ENCODE data around the gene TUBB. TPM values are rescaled to one million over a fixed set of nuclear protein-coding genes. Genes with fewer than 3 reads are reported as not detected.

TUBB gene
- total RNA-seq, 1 donor from 2014 or later = 725 TPM

GRCh38 chr6:30707281-30707850, 12.8 kb upstream of the TUBB start:
- Mint-ChIP-seq H3K36me3 (ENCODE audit: unreplicated experiment) (peaks cover 55% of the 10 kb centered on the region), H3K4me1 (ENCODE audit: unreplicated experiment) (peaks cover 12% of the 10 kb centered on the region), H3K9me3 (ENCODE audit: unreplicated experiment) (no peaks in the 10 kb centered on the region), H3K4me3 (ENCODE audit: unreplicated experiment) (no peak overlapping the region), H3K27me3 (ENCODE audit: unreplicated experiment) (no peaks in the 10 kb centered on the region), H3K27ac (ENCODE audit: unreplicated experiment) (peak overlapping the region; percentile 42)
- TF ChIP-seq, protein P1, sequence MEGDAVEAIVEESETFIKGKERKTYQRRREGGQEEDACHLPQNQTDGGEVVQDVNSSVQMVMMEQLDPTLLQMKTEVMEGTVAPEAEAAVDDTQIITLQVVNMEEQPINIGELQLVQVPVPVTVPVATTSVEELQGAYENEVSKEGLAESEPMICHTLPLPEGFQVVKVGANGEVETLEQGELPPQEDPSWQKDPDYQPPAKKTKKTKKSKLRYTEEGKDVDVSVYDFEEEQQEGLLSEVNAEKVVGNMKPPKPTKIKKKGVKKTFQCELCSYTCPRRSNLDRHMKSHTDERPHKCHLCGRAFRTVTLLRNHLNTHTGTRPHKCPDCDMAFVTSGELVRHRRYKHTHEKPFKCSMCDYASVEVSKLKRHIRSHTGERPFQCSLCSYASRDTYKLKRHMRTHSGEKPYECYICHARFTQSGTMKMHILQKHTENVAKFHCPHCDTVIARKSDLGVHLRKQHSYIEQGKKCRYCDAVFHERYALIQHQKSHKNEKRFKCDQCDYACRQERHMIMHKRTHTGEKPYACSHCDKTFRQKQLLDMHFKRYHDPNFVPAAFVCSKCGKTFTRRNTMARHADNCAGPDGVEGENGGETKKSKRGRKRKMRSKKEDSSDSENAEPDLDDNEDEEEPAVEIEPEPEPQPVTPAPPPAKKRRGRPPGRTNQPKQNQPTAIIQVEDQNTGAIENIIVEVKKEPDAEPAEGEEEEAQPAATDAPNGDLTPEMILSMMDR (IDR thresholded peaks at IDR 0.05) = no peak
- DNase-seq (ENCODE audit: extremely low spot score, unreplicated experiment) = no peak

- H3K27ac Mint-ChIP-seq (ENCODE audit: unreplicated experiment) = no peak overlapping the region
- H3K4me3 Mint-ChIP-seq (ENCODE audit: unreplicated experiment) = no peak overlapping the region
- TF ChIP-seq, protein P1 (IDR thresholded peaks at IDR 0.05) = no peak
- no peak for DNase-seq (ENCODE audit: extremely low spot score, unreplicated experiment)
- no peaks in the 10 kb centered on the region for H3K27me3 Mint-ChIP-seq (ENCODE audit: unreplicated experiment)
- no peaks in the 10 kb centered on the region for H3K9me3 Mint-ChIP-seq (ENCODE audit: unreplicated experiment)
- peaks cover 55% of the 10 kb centered on the region for H3K36me3 Mint-ChIP-seq (ENCODE audit: unreplicated experiment)
- H3K4me1 Mint-ChIP-seq (ENCODE audit: unreplicated experiment) = peaks cover 12% of the 10 kb centered on the region
Observed at GRCh38 chr6:30709101-30709868, 10.9 kb upstream of the TUBB start.

GRCh38 chr6:30711758-30712380, 8.3 kb upstream of the TUBB start:
- Mint-ChIP-seq H3K27me3 (ENCODE audit: unreplicated experiment) (no peaks in the 10 kb centered on the region), H3K4me1 (ENCODE audit: unreplicated experiment) (peaks cover 20% of the 10 kb centered on the region), H3K9me3 (ENCODE audit: unreplicated experiment) (no peaks in the 10 kb centered on the region), H3K4me3 (ENCODE audit: unreplicated experiment) (no peak overlapping the region), H3K36me3 (ENCODE audit: unreplicated experiment) (peaks cover 46% of the 10 kb centered on the region), H3K27ac (ENCODE audit: unreplicated experiment) (no peak overlapping the region)
- TF ChIP-seq, protein P1 (IDR thresholded peaks at IDR 0.05) = no peak
- DNase-seq (ENCODE audit: extremely low spot score, unreplicated experiment) = no peak

DNA sequence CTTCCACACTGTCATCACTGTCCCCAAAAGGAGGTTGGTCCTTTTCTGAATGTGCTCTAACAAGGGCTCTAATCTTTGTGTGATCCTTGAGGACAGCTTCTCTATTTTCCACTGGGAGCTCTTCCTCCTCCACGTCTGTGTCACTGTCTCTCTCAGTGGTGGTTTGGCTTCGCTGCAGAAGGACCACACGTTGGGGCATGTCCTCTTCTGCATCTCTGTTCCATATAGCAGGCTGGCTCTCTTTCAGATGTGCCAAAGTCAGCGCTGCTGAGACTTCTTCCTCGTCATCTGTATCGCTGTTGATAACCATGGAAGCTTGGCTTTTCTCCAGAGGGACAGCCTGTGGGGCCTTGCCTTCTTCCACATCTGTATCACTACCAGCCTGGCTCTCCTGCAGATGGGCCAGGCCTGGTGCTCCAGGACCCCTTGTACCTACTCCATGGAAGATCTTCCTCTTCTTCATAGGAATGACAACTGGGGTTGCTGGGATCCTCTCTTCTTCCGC, 7.7 kb upstream of the TUBB start:
- H3K9me3 Mint-ChIP-seq (ENCODE audit: unreplicated experiment) = no peaks in the 10 kb centered on the region
- H3K36me3 Mint-ChIP-seq (ENCODE audit: unreplicated experiment) = peaks cover 43% of the 10 kb centered on the region
- no peak overlapping the region for H3K4me3 Mint-ChIP-seq (ENCODE audit: unreplicated experiment)
- TF ChIP-seq, protein P1 (IDR thresholded peaks at IDR 0.05) = no peak
- no peaks in the 10 kb centered on the region for H3K27me3 Mint-ChIP-seq (ENCODE audit: unreplicated experiment)
- H3K27ac Mint-ChIP-seq (ENCODE audit: unreplicated experiment) = no peak overlapping the region
- no peak for DNase-seq (ENCODE audit: extremely low spot score, unreplicated experiment)
- H3K4me1 Mint-ChIP-seq (ENCODE audit: unreplicated experiment) = peaks cover 21% of the 10 kb centered on the region

DNA sequence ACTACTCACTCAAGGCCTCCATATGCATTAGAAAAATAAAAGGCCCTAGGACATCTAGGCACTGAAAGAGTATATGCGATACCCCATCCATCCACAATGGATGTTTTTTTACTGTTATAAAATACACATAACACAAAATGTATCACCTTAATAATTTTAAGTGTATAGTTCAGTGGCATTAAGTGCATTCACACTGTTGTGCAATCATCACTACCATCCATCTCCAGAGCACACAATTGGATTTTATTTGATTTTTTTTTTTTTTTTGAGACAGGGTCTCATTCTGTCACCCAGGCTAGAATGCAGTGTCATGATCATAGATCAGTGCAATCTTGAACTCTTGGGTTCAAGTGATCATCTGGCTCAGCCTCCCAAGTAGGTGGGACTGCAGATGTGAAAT, 5.9 kb upstream of the TUBB start:
- TF ChIP-seq, protein P1 (IDR thresholded peaks at IDR 0.05) = no peak
- H3K4me1 Mint-ChIP-seq (ENCODE audit: unreplicated experiment) = peaks cover 26% of the 10 kb centered on the region

More for the DNA sequence above, 5.9 kb upstream of the TUBB start:
- no peak overlapping the region for H3K4me3 Mint-ChIP-seq (ENCODE audit: unreplicated experiment)
- no peak overlapping the region for H3K27ac Mint-ChIP-seq (ENCODE audit: unreplicated experiment)
- H3K27me3 Mint-ChIP-seq (ENCODE audit: unreplicated experiment) = no peaks in the 10 kb centered on the region
- no peaks in the 10 kb centered on the region for H3K9me3 Mint-ChIP-seq (ENCODE audit: unreplicated experiment)
- no peak for DNase-seq (ENCODE audit: extremely low spot score, unreplicated experiment)
- H3K36me3 Mint-ChIP-seq (ENCODE audit: unreplicated experiment) = peaks cover 34% of the 10 kb centered on the region
